Measurements from ENCODE around the gene TAS2R41.

Gene TAS2R41, protein sequence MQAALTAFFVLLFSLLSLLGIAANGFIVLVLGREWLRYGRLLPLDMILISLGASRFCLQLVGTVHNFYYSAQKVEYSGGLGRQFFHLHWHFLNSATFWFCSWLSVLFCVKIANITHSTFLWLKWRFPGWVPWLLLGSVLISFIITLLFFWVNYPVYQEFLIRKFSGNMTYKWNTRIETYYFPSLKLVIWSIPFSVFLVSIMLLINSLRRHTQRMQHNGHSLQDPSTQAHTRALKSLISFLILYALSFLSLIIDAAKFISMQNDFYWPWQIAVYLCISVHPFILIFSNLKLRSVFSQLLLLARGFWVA

DNA sequence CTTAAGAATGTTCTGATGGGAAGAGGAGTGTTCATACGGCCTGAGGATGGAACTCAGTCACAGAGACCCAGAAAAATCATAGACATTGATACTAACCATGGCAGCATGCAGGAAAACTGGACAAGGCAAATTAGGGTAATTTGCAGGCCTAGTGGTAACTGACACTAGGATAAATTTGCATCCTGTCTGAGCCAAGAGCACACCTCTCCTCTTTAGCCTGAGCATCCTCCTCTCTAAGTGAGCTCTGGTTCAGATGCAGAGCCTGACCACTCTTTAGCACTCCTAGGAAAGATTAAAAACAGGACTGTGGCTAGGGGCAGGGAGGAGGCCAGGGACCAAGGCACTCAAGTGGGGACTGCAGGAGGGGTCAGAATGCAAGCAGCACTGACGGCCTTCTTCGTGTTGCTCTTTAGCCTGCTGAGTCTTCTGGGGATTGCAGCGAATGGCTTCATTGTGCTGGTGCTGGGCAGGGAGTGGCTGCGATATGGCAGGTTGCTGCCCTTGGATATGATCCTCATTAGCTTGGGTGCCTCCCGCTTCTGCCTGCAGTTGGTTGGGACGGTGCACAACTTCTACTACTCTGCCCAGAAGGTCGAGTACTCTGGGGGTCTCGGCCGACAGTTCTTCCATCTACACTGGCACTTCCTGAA is at the start of gene TAS2R41:
Gene TAS2R41 (plus strand): TSS at position 373 of the 650 bp plus-strand sequence. CDS start 0 bp downstream, at position 373.
- no peak for DNase-seq

DNA sequence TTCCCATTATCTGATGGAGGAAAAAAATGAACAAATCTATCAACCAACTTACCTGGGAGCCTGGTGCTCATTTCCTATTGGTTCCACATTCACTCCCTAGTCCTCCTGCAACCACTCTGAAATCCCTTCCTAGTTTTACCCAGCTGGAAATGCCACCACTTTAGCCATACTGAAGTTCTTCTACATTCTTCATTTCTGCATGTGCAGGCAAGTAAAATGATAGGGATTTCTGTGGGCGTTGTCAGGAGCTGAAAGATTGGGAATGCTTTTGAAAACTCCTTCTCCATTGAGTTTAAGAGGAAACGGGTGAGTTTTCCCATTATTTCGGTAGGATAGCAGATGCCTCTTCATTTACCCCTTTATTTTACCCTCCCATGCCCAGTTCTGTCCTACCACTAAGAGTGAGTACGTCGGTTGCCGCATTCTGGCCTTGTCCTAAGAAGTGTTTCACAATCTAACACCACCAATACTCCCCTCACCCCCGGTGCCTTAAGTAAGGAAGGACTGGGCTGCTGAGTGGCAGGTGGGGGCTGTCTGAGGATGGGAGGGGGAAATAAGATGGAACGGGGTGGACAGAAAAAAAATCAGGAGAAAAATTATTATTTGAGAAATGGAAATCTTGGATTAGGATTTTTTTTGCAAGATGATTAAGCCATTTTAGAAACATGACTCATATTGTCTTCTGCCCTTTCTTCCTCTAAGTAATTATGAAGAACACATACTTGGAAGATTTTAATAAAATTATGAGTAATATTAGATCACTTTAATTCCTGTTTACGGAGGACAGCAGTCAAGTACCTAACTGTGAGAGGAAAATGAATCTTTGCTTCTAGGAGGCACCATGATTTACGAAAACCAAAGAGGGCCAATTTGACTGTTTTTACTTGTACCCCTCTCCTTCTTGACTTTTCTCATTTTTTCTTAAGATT is 47.6 kb upstream of the TAS2R41 start:
- peak; percentile 38 for DNase-seq

DNA sequence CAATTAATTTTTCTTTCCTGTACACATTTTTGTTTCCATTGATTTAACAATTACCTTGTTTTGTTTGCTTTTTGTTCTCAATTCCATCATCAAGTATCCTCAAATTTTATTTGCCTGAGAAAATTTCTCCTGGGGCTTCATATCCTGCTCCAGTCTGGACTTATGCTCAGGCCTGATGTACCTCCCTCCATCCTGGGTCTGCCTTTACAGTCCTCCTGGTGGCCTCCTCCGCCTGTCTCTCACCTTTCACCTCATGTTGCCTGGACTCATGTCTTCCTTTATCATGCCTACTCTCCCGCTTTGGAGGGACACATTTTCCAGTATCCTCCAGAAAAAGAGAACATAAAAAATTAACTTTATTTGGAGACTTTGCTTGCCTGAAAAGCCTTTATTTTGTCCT is 46.6 kb upstream of the TAS2R41 start:
- no peak for DNase-seq

DNA sequence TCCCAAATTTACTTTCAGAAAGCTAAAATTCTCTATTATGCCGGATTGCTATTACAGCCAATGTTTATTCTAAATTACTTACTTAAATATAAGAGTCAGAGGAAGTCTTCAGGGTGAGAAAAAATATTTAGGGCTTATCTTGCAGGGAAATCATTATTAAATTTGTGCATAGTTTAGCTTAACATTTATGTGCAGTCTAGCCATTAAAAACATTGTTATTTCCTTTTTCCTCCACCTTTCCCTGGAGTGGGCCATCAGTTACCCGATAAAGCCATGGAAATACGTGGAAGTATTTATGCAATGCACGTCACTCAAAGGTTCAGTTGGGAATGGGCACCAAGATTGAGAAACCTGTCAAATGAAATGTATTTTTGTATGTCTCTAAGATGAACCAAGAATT is 43.9 kb upstream of the TAS2R41 start:
- DNase-seq: no peak

DNA sequence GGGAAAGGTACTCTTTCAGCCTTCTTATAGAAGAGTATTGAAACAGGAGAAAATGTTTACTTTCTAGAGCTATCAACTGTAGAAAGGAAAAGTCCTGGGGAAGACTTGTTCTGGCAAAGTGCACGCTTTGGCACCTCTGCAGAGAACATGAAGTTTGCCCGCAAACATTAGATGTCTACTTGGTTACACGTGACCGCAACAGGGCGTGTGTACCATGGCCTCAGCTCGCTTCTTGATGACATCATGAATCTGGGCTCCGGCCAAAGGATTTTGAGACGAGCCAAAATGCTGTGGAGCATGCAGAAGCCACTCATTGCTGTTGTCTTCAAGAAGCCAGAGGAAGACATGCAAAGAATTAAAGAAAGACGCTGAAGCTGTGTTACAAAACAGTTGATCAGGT is 43.0 kb upstream of the TAS2R41 start:
- no peak for DNase-seq

DNA sequence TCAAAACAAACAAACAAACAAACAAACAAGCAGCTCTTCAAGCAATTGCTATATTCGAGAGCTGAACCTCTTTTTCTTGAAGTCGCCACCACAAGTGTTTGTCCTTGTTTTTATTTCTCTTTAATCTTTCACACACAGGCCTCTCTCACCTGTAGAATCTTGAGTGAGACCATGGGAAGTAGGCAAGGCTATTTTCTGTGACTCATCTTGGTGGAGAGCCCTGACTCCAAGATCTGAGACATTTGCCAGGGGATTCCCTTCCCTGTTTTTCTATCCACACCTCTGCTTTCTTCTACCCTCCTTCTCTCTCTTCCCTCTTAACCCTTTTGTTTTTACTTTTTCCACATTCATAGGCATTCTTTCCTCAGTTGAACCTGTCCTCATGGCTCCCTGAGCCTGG is 42.4 kb upstream of the TAS2R41 start:
- no peak for DNase-seq

DNA sequence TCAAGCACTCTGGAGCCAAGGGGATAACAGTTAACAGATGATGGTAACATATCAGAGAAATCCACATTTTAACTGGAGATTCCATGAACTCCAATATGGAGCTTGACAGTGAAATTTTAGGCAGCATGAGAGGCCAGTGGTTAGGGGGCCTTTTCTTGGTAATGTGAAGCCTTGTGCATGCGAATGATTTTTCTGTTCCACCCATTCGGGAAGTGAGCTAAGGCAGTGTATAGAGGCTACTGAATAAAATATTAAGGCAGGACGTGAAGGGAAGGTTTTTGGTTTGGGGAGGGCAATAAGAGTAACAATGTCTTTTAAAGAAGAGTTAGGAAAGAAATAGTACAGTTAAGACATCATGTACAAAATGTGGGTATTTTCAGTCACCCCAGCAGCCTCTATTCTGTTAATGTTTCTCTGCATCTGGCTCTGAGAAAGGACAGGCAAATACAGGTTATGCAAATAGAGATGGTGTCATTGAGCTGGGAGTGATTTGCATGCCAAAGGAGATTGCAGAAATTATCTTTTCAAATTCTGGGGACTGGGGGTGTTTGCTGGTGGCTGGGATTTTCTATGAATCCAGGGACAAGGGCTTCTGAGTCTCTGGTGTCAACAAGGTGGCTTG is 41.2 kb upstream of the TAS2R41 start:
- no peak for DNase-seq

DNA sequence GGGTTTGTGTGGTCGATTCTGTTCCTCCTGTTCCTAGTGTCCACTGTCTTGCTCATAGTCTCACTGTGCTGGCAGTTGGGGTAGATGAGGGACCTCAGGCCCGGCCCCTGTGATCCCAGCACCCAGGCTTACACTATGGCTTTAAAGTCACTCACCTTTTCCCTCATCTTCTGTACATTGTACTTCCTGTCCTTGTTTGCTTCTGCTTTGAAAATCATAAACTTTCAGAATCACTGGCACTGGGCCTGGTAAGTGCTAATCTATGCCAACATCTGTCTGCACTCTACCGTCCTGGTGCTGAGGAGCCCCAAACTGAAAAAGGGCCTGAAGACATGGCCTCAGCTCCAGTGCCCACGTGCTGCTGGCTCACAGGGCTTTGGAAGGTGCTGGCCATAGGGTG is 40.1 kb upstream of the TAS2R41 start:
- DNase-seq: no peak

DNA sequence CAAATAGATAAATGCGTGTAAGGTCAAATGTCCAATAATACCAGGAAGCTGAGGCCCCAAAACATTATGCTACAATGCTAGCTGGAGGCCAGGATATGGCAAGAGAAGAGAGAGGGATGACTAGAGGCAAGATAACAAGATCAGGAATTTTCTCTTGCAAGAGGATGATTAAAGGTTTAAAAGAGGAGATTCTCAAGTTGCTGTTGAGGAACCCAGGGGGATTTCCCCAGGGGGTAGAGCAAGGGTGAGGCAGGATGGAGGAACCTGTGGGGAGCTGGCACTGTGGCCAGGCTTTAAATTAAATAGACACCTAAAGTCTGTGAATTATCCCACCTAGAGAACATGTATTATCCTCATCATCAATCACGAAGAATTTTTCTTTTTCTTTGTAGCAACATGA is 37.8 kb upstream of the TAS2R41 start:
- no peak for DNase-seq

DNA sequence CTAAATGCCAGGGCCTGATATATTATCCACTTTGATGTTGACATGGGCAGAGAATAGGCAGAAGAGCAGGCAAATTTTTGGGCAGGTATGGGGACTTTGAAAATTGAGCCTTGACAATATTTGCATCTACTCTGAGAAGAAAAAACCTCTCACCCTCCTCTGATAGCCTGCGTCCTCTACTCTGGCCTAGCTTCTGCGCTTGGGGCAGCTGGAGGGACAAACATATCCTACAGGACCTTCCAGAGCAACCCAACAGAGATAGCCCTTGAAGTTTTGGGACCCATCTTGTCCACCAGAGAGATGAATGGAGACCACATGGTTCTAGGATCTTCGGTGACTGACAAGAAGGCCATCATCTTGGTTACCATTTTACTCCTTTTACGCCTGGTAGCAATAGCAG is 34.5 kb upstream of the TAS2R41 start, which contains the start of gene TAS2R60:
Gene TAS2R60 (plus strand): TSS at position 301 of the 400 bp plus-strand sequence. CDS start 0 bp downstream, at position 301.
- DNase-seq: no peak

DNA sequence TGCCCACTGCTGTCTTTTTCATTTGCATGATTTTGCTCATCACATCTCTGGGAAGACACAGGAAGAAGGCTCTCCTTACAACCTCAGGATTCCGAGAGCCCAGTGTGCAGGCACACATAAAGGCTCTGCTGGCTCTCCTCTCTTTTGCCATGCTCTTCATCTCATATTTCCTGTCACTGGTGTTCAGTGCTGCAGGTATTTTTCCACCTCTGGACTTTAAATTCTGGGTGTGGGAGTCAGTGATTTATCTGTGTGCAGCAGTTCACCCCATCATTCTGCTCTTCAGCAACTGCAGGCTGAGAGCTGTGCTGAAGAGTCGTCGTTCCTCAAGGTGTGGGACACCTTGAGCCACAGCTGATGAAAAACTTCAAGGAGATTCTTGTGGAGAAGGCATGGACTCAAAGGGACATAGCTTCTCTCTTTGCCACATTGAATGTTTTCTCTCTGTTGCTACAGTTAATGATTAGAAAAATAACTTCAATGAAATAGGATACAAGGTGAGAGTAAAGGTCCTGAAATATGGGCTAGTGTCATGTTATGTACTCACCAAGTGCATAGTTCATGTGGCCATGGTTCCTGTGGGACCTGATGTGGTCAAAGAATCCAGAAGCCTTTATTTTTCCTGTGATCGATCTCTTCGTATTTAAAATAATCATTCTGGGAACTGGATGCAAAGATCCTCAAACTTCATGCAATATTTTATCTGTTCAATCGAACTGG is 33.5 kb upstream of the TAS2R41 start:
- no peak for DNase-seq

DNA sequence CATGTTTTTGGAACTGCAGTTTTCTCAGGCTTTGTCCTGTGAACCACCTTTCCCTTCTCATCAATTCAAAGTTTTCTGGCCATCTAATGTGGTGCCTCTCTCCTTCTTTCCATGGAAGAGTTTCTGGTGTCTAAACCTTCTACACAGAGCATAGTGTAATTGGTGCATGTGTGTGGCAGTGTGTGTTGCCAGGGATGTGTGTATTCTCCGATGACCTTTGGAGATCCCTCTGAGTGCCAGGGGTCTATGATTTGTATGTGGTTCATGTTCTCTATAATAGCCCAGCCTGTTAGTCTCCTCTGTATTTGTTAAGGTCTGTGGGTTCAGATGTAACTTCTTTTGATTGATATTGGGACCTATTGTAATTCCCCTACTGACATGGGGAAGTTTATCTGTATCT is 32.9 kb upstream of the TAS2R41 start:
- DNase-seq: no peak

DNA sequence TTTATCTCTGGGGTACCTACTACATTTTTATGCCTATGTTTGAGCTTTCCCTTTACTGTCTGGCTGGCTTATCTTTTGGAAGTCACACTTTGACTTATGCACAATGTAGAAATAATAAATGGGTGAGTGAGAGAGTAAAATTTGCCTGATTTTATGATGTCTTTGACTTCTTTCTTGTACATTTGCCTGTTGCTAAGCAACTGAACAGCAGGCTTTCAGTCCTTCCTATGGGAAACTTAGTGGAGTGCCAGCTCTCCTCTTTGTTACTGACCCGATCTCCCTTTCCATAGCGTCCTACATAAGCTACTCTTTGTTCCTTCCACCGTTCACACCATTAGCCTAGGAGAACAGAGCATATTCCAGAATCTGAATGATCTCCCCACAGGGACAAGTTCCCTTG is 30.2 kb upstream of the TAS2R41 start:
- no peak for DNase-seq

DNA sequence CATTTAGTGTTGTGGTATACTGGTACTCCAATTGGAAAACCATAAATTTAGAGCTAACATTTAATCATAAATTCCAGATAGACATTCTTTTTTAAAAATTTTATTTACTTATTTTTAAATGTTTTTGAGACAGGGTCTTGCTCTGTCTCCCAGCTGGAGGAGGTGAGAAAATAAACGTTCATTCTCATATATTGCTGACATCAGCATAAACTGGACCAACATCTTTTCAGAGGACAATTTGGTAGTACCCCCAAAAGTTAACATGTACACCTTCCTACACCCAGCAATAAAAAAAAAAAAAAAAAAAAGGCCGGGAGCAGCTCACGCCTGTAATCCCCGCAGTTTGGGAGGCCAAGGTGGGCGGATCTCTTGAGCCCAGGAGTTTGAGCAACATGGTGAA is 29.2 kb upstream of the TAS2R41 start:
- DNase-seq: no peak

DNA sequence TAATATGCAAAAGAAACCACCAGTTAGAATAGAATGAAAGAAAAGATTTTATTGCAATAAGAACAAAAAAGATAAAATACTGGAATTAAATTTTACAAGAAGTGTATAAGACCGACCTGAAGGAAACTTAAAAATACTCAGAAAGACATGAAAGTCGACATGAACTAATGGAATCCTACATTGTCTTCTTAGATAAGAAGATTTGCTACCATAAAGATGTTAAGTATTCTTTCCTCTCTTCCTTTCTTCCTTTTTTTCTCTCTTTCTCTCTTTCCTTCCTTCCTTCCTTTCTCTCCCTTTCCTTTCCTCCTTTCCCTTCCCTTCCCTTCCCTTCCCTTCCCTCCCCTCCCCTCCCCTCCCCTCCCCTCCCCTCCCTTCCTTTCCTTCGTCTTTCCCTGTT is 27.9 kb upstream of the TAS2R41 start:
- DNase-seq: no peak

DNA sequence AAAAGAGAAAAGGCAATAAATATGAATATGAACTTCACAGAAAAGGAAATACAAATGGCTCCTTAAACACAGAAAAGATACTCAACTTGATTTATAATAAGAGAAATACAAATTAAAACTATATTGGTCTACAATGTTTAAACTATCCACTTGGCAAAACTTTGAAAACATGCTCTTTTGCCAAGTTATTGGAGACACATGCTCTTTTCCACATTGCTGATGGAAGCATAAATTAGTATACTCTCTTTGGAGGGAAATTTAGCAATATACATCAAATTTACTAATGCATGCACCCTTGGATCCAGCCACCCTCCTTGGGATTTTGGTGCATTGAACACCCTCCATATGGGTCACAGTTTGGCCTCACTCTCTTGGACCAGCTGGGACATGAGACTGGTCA is 26.6 kb upstream of the TAS2R41 start:
- DNase-seq: no peak

DNA sequence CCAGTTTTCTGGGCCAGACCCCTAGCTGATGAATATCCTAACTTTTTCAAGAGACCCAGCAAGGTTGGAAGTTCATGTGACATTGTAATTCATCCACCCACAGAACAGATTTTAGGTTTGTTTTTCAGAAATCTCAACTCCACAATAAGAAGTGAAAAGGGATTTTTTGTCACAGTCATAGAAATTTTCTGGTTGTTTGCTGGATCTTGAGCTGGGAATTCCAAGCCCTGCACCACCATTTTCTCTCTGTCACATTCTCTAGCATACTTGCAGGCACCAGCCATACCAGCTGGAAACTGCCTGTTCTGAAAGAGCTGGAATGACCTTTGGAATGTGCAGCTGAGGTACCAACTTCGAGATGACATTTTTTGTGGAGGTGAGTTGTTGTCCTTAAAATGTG is 25.9 kb upstream of the TAS2R41 start:
- no peak for DNase-seq

DNA sequence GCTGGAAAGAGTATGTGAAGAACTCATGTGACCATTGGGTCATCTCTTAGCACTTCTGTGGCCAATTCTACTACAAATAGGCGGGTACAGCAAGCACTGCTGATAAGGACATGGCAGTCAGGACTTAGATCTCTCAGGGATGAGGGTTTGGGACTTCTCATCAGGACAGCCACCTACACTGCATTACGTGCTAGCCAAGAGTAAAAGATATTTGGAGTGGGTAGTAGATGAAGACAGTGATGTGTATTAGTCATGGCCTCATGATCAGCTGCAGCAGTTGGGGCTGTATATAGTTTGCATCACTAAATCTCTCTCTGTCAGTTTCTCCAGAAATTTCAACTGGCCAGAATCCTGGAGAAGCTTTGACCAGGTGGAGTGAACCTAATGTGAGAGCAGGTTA is 25.2 kb upstream of the TAS2R41 start:
- DNase-seq: no peak

DNA sequence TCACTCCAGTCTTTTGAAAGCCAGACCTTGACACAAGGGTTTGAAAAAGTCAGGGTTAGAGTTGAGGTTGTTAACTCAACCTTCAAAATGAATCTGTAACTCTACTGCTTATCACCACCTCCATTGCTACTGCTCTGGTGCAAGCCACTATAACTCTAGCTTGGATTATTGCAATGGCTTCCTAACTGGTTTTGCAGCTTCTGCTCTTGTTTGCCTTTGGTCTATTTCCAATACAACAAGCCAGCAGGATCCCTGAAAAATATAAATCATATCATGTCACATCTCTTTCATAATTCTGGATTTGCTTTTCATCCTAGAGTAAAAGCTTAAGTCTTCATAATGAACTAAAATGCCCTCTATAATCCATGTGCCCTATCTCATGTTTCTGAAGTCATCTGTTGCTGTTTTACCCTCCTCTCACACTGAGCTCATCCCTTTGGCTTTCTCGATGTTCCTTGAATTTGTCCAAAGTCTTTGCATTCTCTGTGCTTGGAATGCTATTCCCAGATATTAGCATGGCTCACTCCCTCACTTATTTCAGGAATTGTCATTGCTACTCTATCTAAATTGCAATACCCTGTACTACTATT is 23.5 kb upstream of the TAS2R41 start:
- peak; percentile 24 for DNase-seq

DNA sequence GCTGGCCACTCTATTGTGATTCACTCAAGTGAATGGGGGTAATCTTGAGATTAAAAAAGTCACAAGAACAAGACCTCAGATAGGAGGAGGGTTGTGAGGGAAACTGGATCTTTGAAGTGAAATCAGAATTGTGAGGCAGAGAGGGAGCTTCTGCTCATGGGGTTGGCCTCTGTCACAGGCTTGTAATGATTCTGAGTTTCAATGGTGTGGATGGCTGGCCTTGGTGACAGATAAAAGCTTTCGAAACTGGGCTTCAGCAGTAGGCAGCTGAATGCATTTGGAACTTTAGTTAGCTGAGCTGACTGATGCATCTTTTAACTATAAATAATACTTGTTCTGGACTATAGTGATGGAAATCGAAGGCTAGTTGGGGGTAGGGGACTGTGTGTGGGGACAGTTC is 22.2 kb upstream of the TAS2R41 start:
- DNase-seq: no peak

DNA sequence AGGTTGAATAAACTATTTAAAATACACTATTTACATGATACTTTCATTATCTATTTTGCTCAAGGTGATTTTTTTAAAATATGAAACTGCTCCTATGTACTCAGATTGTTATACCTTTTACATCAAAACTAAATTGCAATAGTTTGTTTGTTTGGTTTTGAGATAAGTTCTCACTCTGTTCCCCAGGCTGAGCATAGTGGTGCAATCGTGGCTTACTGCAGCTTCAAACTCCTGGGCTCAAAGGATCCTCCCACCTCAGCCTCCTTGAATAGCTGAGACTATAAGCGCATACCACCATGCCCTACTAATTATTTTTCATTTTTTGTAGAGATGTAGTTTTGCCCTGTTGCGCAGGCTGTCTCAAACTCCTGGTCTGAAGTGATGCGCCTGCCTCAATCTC is 21.7 kb upstream of the TAS2R41 start:
- DNase-seq: no peak
